B cell (primary cell): ENCODE measurements around the gene MED17. TPM values are rescaled to one million over a fixed set of nuclear protein-coding genes. Genes with fewer than 3 reads are reported as not detected.

ENCODE experiments used
- ATAC-seq: fragments of 200-7000 bp; cut with Tn5 transposase; one replicate; pipeline ENCODE4 v1.10.0; 2021; ENCODE audit warnings: low read depth, mild to moderate bottlenecking, moderate number of reproducible peaks, moderate library complexity
- CTCF ChIA-PET: fragments of 350-600 bp; sonication (Branson Sonifier 250); formaldehyde crosslinking; loops from one replicate; lab custom pipeline; 2021; ENCODE audit warnings: antibody characterized with exemption, inconsistent platforms; lab: Charles Lee
- POLR2A ChIA-PET: fragments of 350-600 bp; sonication (Branson Sonifier 250); formaldehyde crosslinking; loops from one replicate; lab custom pipeline; 2021; ENCODE audit warnings: antibody characterized with exemption; lab: Charles Lee
- DNase-seq: peaks from one replicate; pipeline ENCODE4 v3.0.0; 2013
- H2AFZ ChIP-seq: 2 replicates; pipeline ENCODE4 v1.6.1; 2012; ENCODE audit warnings: mild to moderate bottlenecking, low read depth, low read length; ENCODE audit not compliant: insufficient read depth, poor library complexity, severe bottlenecking
- H3K27ac ChIP-seq, 2 donors: 1 replicate in 1 of 2; 2 replicates in 1 of 2; pipeline ENCODE4 v1.5.1; 2012 to 2013; ENCODE audit warnings: low read length in 2 of 2, mild to moderate bottlenecking in 2 of 2, moderate library complexity in 1 of 2
- H3K27me3 ChIP-seq, 4 experiments: fragments of 200-600 bp in 1 of 4; sonication (generic) in 1 of 4; replicated peaks in 1 of 4; 1 replicate in 2 of 4; 2 replicates in 2 of 4; pipeline versions ENCODE4 v1.6.1 to v1.7.0; 2013 to 2016; ENCODE audit warnings: low read length in 3 of 4, mild to moderate bottlenecking in 2 of 4, mixed read lengths in 1 of 4, moderate library complexity in 1 of 4; ENCODE audit not compliant: insufficient read depth in 4 of 4, control insufficient read depth in 3 of 4; ENCODE audit errors: control extremely low read depth in 1 of 4
- H3K36me3 ChIP-seq, 2 experiments: replicated peaks in 1 of 2; 1 replicate in 1 of 2; 2 replicates in 1 of 2; pipeline versions ENCODE4 v1.6.1 to v1.7.1; 2013; ENCODE audit warnings: low read length in 1 of 2; ENCODE audit not compliant: insufficient read depth in 2 of 2, control insufficient read depth in 1 of 2; ENCODE audit errors: control extremely low read depth in 1 of 2, extremely low read depth in 1 of 2
- H3K4me1 ChIP-seq, 2 donors: fragments of 200-600 bp in 1 of 2; sonication (generic) in 1 of 2; 1 replicate in 1 of 2; 2 replicates in 1 of 2; pipeline versions ENCODE4 v1.5.1 to v1.6.1; 2013 to 2017; ENCODE audit warnings: low read length in 2 of 2; ENCODE audit not compliant: control insufficient read depth in 2 of 2, insufficient read depth in 2 of 2
- H3K4me2 ChIP-seq: replicated peaks from 2 replicates; pipeline ENCODE3; 2012; ENCODE audit warnings: mild to moderate bottlenecking, low read depth, low read length; ENCODE audit not compliant: poor library complexity, severe bottlenecking
- H3K4me3 ChIP-seq, 5 experiments: fragments of 200-600 bp in 1 of 5; sonication (generic) in 1 of 5; 1 replicate in 3 of 5; 2 replicates in 2 of 5; pipeline versions ENCODE4 v1.5.1 to v1.7.0; 2011 to 2016; ENCODE audit warnings: low read length in 4 of 5, mild to moderate bottlenecking in 4 of 5, low read depth in 2 of 5, control low read depth in 1 of 5, moderate library complexity in 1 of 5; ENCODE audit not compliant: insufficient read depth in 1 of 5; ENCODE audit errors: control extremely low read depth in 1 of 5, extremely low read depth in 1 of 5
- H3K79me2 ChIP-seq: fragments of 200-600 bp; sonication (generic); one replicate; pipeline ENCODE4 v1.6.0; 2016; ENCODE audit warnings: low read length; ENCODE audit not compliant: control insufficient read depth, insufficient read depth
- H3K9ac ChIP-seq: fragments of 200-600 bp; sonication (generic); 2 replicates; pipeline ENCODE4 v1.6.1; 2017; ENCODE audit warnings: mild to moderate bottlenecking, low read length, moderate library complexity
- H3K9me3 ChIP-seq, 3 donors: one replicate each; pipeline versions ENCODE4 v1.6.1 to v1.7.1; 2013; ENCODE audit warnings: low read length in 2 of 3; ENCODE audit not compliant: control insufficient read depth in 2 of 3, insufficient read depth in 1 of 3; ENCODE audit errors: control extremely low read depth in 1 of 3
- H4K20me1 ChIP-seq: 2 replicates; pipeline ENCODE4 v1.6.0; 2012; ENCODE audit warnings: mild to moderate bottlenecking, low read length; ENCODE audit not compliant: insufficient read depth, control insufficient read depth, poor library complexity, severe bottlenecking
- H3K27ac Mint-ChIP-seq: one replicate; pipeline ENCODE4 v1.8.0; 2021; ENCODE audit warnings: mixed read lengths
- H3K27me3 Mint-ChIP-seq: one replicate; pipeline ENCODE4 v1.8.0; 2021; ENCODE audit warnings: mixed read lengths
- H3K4me1 Mint-ChIP-seq: one replicate; pipeline ENCODE4 v1.8.0; 2021; ENCODE audit warnings: mixed read lengths
- H3K4me3 Mint-ChIP-seq: one replicate; pipeline ENCODE4 v1.8.0; 2021; ENCODE audit warnings: mixed read lengths
- H3K9me3 Mint-ChIP-seq: one replicate; pipeline ENCODE4 v1.8.0; 2022; ENCODE audit warnings: mixed read lengths; ENCODE audit not compliant: insufficient read depth
- CTCF ChIP-seq: fragments of 200-600 bp; IDR thresholded peaks from one replicate; pipeline ENCODE4 v1.8.0; 2022; ENCODE audit warnings: antibody characterized with exemption, mild to moderate bottlenecking
- EZH2 ChIP-seq: IDR thresholded peaks from 2 replicates; pipeline ENCODE4 v1.6.1; 2012; ENCODE audit warnings: borderline replicate concordance, low read depth, mild to moderate bottlenecking, moderate library complexity, low read length; ENCODE audit not compliant: insufficient read depth, poor library complexity, severe bottlenecking
- whole genome bisulfite sequencing: methylation state at CpG from one replicate; pipeline ENCODE4 v1.1.5; 2013; ENCODE audit warnings: missing lambda C conversion rate; ENCODE audit not compliant: insufficient coverage; 5-methylcytosine and 5-hydroxymethylcytosine counted together
- intact Hi-C: fragments of 100-400 bp; cut with micrococcal nuclease; formaldehyde crosslinking; loops from one replicate; pipeline ENCODE4 v1.10.0; 2022
- polyA plus RNA-seq: library from polyadenylated mRNA; depleted of rRNA; stranded (reverse); fragments of >200 nt; gene quantifications from 2 replicates; pipeline ENCODE4 v1.2.3, GENCODE V29; 2012
- total RNA-seq, 2 donors: library from RNA; stranded (reverse); fragments of 120-200 nt in 1 of 2; gene quantifications; 1 replicate in 1 of 2; 2 replicates in 1 of 2; pipeline versions ENCODE4 v1.2.3 to v1.2.4, GENCODE V29; 2013 to 2022

MED17 gene
- total and polyA plus RNA-seq, 2 donors (not counting 1 experiment from before 2014, with no cell fraction given) = 26.1 to 78.1 TPM

- POLR2A ChIA-PET = no interaction called here
These were observed 58.0 kb downstream of the MED17 start for GRCh38 chr11:93842034-93842433.

GRCh38 chr11:93842461-93842860, 58.4 kb downstream of the MED17 start:
- H3K4me3 Mint-ChIP-seq = no peak overlapping the region
- no peaks in the 10 kb centered on the region for H3K4me1 Mint-ChIP-seq
- TF ChIP-seq EZH2 (no peak), CTCF (no peak)
- Histone ChIP-seq H4K20me1 (no peaks in the 10 kb centered on the region), H3K4me1 (no peaks in the 10 kb centered on the region), H3K9me3 (no peaks in the 10 kb centered on the region), H3K4me3 (no peak overlapping the region), H3K36me3 (no peaks in the 10 kb centered on the region), H2AFZ (no peak overlapping the region), H3K79me2 (no peaks in the 10 kb centered on the region), H3K4me2 (no peak overlapping the region), H3K27me3 (no peaks in the 10 kb centered on the region), H3K9ac (no peak overlapping the region), H3K27ac (no peak overlapping the region)
- 79% methylated on average over 6 of the region's 6 CpGs for WGBS
- POLR2A ChIA-PET = no interaction called here
- no peak overlapping the region for H3K27ac Mint-ChIP-seq
- intact Hi-C loops = no loop called here
- H3K27me3 Mint-ChIP-seq = peaks cover 3% of the 10 kb centered on the region
- CTCF ChIA-PET = no interaction called here
- H3K9me3 Mint-ChIP-seq = no peaks in the 10 kb centered on the region
- DNase-seq (no peak), ATAC-seq (no peak)

More at GRCh38 chr11:93842034-93842433, 58.0 kb downstream of the MED17 start:
- Mint-ChIP-seq H3K27ac (no peak overlapping the region), H3K4me3 (no peak overlapping the region), H3K4me1 (no peaks in the 10 kb centered on the region), H3K9me3 (no peaks in the 10 kb centered on the region), H3K27me3 (peaks cover 3% of the 10 kb centered on the region)
- no peaks in the 10 kb centered on the region for H3K79me2 ChIP-seq
- no peak overlapping the region for H3K4me3 ChIP-seq
- no peak for DNase-seq
- no peak overlapping the region for H3K4me2 ChIP-seq
- H3K27me3 ChIP-seq = no peaks in the 10 kb centered on the region
- H3K9me3 ChIP-seq = no peaks in the 10 kb centered on the region
- CTCF ChIA-PET = no interaction called here
- no peak for ATAC-seq
- no peaks in the 10 kb centered on the region for H4K20me1 ChIP-seq
- 100% methylated on average over 1 of the region's 4 CpGs for WGBS
- H3K27ac ChIP-seq = no peak overlapping the region
- TF ChIP-seq CTCF = no peak
- no peak for TF ChIP-seq EZH2
- intact Hi-C loops = no loop called here
- no peaks in the 10 kb centered on the region for H3K4me1 ChIP-seq
- H3K36me3 ChIP-seq = no peaks in the 10 kb centered on the region
- H3K9ac ChIP-seq = no peak overlapping the region
- no peak overlapping the region for H2AFZ ChIP-seq
